RWPE1 (cell line): ENCODE measurements around the gene MPZL3.

ENCODE experiments used
- CTCF ChIA-PET: fragments of 350-600 bp; sonication (Branson Sonifier 250); formaldehyde crosslinking; extraction: SDS; loops from one replicate; lab custom pipeline; 2021; lab: Yijun Ruan, JAX
- POLR2A ChIA-PET: fragments of 400-600 bp; formaldehyde crosslinking; extraction: SDS; loops from one replicate; lab custom pipeline; 2020; ENCODE audit warnings: antibody characterized with exemption; ENCODE audit not compliant: low non-redundant PET; lab: Yijun Ruan, JAX
- DNase-seq: peaks from one replicate; pipeline ENCODE4 v3.0.0; 2012; ENCODE audit warnings: low spot score
- H3K27ac ChIP-seq: fragments of 450-650 bp; 2 replicates; pipeline ENCODE4 v1.5.1; 2017
- CTCF ChIP-seq: fragments of 450-650 bp; conservative IDR thresholded peaks from 2 replicates; pipeline ENCODE4 v1.5.1; 2017; ENCODE audit warnings: low read depth, mild to moderate bottlenecking

Gene MPZL3

GRCh38 chr11:118291477-118292135, 39.4 kb upstream of the MPZL3 start:
- ChIA-PET CTCF (interaction anchor here (0.6 to 2.0 kb wide), 9 partner anchors 10 to 121 kb away, joined by 3 to 13 read pairs (median 4); partner anchors contain the start of gene MPZL3), POLR2A (no interaction called here)
- H3K27ac ChIP-seq, result no peak overlapping the region
- TF ChIP-seq CTCF, result no peak
- peak; percentile 58 for DNase-seq

GRCh38 chr11:118290923-118291322, 38.8 kb upstream of the MPZL3 start:
- DNase-seq, result peak; percentile 62
- peak; percentile 46 for TF ChIP-seq CTCF
- H3K27ac ChIP-seq, result no peak overlapping the region
- ChIA-PET CTCF (interaction anchor here (0.6 to 2.0 kb wide), 8 partner anchors 9 to 120 kb away, joined by 3 to 13 read pairs (median 4); partner anchors contain the start of gene MPZL3), POLR2A (no interaction called here)

GRCh38 chr11:118289401-118289800, 37.2 kb upstream of the MPZL3 start:
- DNase-seq, result no peak
- POLR2A ChIA-PET, result no interaction called here
- H3K27ac ChIP-seq, result no peak overlapping the region
- no peak for TF ChIP-seq CTCF
- CTCF ChIA-PET, result interaction anchor here (0.7 kb wide), 1 partner anchor 25 kb away, joined by 3 read pairs; the partner anchor contains the start of gene MPZL2

GRCh38 chr11:118287006-118287405, 34.8 kb upstream of the MPZL3 start:
- ChIA-PET CTCF (interaction anchor here (0.6 to 1.4 kb wide), 2 partner anchors 21 to 89 kb away, joined by 3 read pairs; no protein-coding TSS in a partner anchor), POLR2A (no interaction called here)
- DNase-seq, result no peak
- TF ChIP-seq CTCF, result no peak
- no peak overlapping the region for H3K27ac ChIP-seq

- DNase-seq, result no peak
- CTCF ChIA-PET, result interaction anchor here (0.6 to 1.4 kb wide), 2 partner anchors 21 to 88 kb away, joined by 3 read pairs; no protein-coding TSS in a partner anchor
- POLR2A ChIA-PET, result no interaction called here
- TF ChIP-seq CTCF, result no peak
- H3K27ac ChIP-seq, result no peak overlapping the region
Measured at GRCh38 chr11:118286545-118286944, 34.4 kb upstream of the MPZL3 start.

- TF ChIP-seq CTCF, result no peak
- H3K27ac ChIP-seq, result no peak overlapping the region
- DNase-seq, result no peak
- ChIA-PET POLR2A (no interaction called here), CTCF (no interaction called here)
Measured at GRCh38 chr11:118283756-118284350, 31.7 kb upstream of the MPZL3 start.
